Measurements from ENCODE around the gene AKR1C2.
"Not testable (repeated sequence)": the region's sequence is repeated elsewhere in the genome, so short reads cannot be mapped to it uniquely, and the experiment has no call there.

The AKR1C2 gene

DNA sequence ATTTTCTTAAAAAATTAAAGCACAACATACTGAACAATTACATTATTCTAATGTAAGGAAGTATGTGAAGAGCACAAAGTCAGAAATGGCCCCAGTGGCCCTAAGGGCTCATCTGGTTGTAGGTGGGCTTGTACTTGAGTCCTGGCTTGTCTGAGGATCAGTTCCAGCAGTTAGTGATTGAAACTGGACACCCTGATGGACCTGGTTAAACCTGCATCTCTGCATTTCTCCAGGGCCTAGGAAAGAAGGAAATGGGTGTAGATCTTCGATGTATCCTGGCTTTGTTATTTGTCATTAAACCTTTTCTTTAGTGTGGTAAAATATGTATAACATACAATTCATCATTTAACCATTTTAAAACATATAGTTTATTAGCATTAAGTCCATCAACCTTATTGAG, 9.7 kb upstream of the AKR1C2 start:
- H3K4me1 ChIP-seq (ENCODE audit: control insufficient read depth in 2 of 2, insufficient read depth in 2 of 2, low read length in 2 of 2) = no peaks in the 10 kb centered on the region
- no peak overlapping the region for H3K27ac ChIP-seq (ENCODE audit: low read depth in 2 of 2, low read length in 2 of 2)
- H3K36me3 ChIP-seq (ENCODE audit: control insufficient read depth in 2 of 2, insufficient read depth in 2 of 2, low read length in 2 of 2) = no peaks in the 10 kb centered on the region
- H3K4me3 ChIP-seq (ENCODE audit: low read length in 2 of 2) = no peak overlapping the region
- no peaks in the 10 kb centered on the region for H3K9me3 ChIP-seq (ENCODE audit: control insufficient read depth in 2 of 2, low read length in 2 of 2)
- H3K9ac ChIP-seq (ENCODE audit: low read depth in 1 of 2, low read length in 2 of 2) = no peak overlapping the region
- no peaks in the 10 kb centered on the region for H3K27me3 ChIP-seq (ENCODE audit: control insufficient read depth in 2 of 2, insufficient read depth in 2 of 2, low read length in 2 of 2)

DNA sequence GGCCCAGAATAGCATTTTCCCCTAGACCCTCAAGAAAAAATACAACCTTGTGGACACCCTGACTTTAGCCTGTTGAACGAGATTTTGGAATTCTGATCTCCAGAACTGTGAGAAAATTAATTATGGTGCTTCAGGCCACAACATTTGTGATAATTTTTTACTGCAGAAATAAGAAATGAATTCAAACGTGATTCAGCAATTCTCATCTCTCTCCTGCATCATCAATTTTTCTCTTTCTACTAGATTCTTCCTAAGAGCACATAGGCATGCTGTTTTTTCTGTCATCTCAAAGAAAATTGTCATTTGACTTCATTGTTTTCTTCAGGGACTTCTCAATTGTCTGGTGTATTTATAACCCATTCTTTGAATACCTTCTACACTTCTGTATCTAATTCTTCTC, 8.9 kb upstream of the AKR1C2 start:
- Histone ChIP-seq H3K4me3 (ENCODE audit: low read length in 2 of 2) (no peak overlapping the region), H3K4me1 (ENCODE audit: control insufficient read depth in 2 of 2, insufficient read depth in 2 of 2, low read length in 2 of 2) (no peaks in the 10 kb centered on the region), H3K9ac (ENCODE audit: low read depth in 1 of 2, low read length in 2 of 2) (no peak overlapping the region), H3K36me3 (ENCODE audit: control insufficient read depth in 2 of 2, insufficient read depth in 2 of 2, low read length in 2 of 2) (no peaks in the 10 kb centered on the region), H3K9me3 (ENCODE audit: control insufficient read depth in 2 of 2, low read length in 2 of 2) (no peaks in the 10 kb centered on the region), H3K27ac (ENCODE audit: low read depth in 2 of 2, low read length in 2 of 2) (no peak overlapping the region), H3K27me3 (ENCODE audit: control insufficient read depth in 2 of 2, insufficient read depth in 2 of 2, low read length in 2 of 2) (no peaks in the 10 kb centered on the region)

GRCh38 chr10:5011392-5011791, 7.7 kb upstream of the AKR1C2 start:
- H3K9me3 ChIP-seq (ENCODE audit: control insufficient read depth in 2 of 2, low read length in 2 of 2); H3K4me3 ChIP-seq (ENCODE audit: low read length in 2 of 2); H3K27me3 ChIP-seq (ENCODE audit: control insufficient read depth in 2 of 2, insufficient read depth in 2 of 2, low read length in 2 of 2); H3K36me3 ChIP-seq (ENCODE audit: control insufficient read depth in 2 of 2, insufficient read depth in 2 of 2, low read length in 2 of 2); H3K4me1 ChIP-seq (ENCODE audit: control insufficient read depth in 2 of 2, insufficient read depth in 2 of 2, low read length in 2 of 2); H3K9ac ChIP-seq (ENCODE audit: low read depth in 1 of 2, low read length in 2 of 2); H3K27ac ChIP-seq (ENCODE audit: low read depth in 2 of 2, low read length in 2 of 2): not testable (repeated sequence)

GRCh38 chr10:5010043-5010442, 6.4 kb upstream of the AKR1C2 start:
- H3K27ac ChIP-seq (ENCODE audit: low read depth in 2 of 2, low read length in 2 of 2); H3K27me3 ChIP-seq (ENCODE audit: control insufficient read depth in 2 of 2, insufficient read depth in 2 of 2, low read length in 2 of 2); H3K9me3 ChIP-seq (ENCODE audit: control insufficient read depth in 2 of 2, low read length in 2 of 2); H3K36me3 ChIP-seq (ENCODE audit: control insufficient read depth in 2 of 2, insufficient read depth in 2 of 2, low read length in 2 of 2); H3K9ac ChIP-seq (ENCODE audit: low read depth in 1 of 2, low read length in 2 of 2); H3K4me3 ChIP-seq (ENCODE audit: low read length in 2 of 2); H3K4me1 ChIP-seq (ENCODE audit: control insufficient read depth in 2 of 2, insufficient read depth in 2 of 2, low read length in 2 of 2): not testable (repeated sequence)

- H3K9me3 ChIP-seq (ENCODE audit: control insufficient read depth in 2 of 2, low read length in 2 of 2); H3K4me3 ChIP-seq (ENCODE audit: low read length in 2 of 2); H3K9ac ChIP-seq (ENCODE audit: low read depth in 1 of 2, low read length in 2 of 2); H3K27me3 ChIP-seq (ENCODE audit: control insufficient read depth in 2 of 2, insufficient read depth in 2 of 2, low read length in 2 of 2); H3K27ac ChIP-seq (ENCODE audit: low read depth in 2 of 2, low read length in 2 of 2); H3K4me1 ChIP-seq (ENCODE audit: control insufficient read depth in 2 of 2, insufficient read depth in 2 of 2, low read length in 2 of 2); H3K36me3 ChIP-seq (ENCODE audit: control insufficient read depth in 2 of 2, insufficient read depth in 2 of 2, low read length in 2 of 2): not testable (repeated sequence)
Observed at GRCh38 chr10:5008857-5009548, 5.3 kb upstream of the AKR1C2 start.

GRCh38 chr10:5004501-5004900, 844 bp upstream of the AKR1C2 start:
- not testable (repeated sequence) for H3K9me3 ChIP-seq (ENCODE audit: control insufficient read depth in 2 of 2, low read length in 2 of 2); H3K27me3 ChIP-seq (ENCODE audit: control insufficient read depth in 2 of 2, insufficient read depth in 2 of 2, low read length in 2 of 2); H3K4me3 ChIP-seq (ENCODE audit: low read length in 2 of 2); H3K4me1 ChIP-seq (ENCODE audit: control insufficient read depth in 2 of 2, insufficient read depth in 2 of 2, low read length in 2 of 2); H3K9ac ChIP-seq (ENCODE audit: low read depth in 1 of 2, low read length in 2 of 2); H3K36me3 ChIP-seq (ENCODE audit: control insufficient read depth in 2 of 2, insufficient read depth in 2 of 2, low read length in 2 of 2); H3K27ac ChIP-seq (ENCODE audit: low read depth in 2 of 2, low read length in 2 of 2)

DNA sequence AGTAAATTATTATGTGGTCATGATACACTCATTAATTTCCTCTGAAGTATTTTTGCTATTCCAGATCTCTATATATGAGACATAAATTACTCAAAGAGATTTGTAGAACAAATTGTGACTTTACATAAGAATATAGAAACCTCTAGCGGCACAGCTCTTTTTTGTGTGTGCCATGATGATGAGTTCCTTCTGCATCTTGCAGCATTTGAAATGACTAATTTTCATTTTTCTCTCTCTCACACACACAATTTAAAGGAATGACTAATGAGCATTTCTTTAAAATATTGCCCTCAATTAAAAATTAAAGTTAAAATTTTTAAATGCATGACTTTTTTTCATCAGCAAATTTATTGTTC, 351 bp upstream of the AKR1C2 start:
- not testable (repeated sequence) for H3K36me3 ChIP-seq (ENCODE audit: control insufficient read depth in 2 of 2, insufficient read depth in 2 of 2, low read length in 2 of 2); H3K9me3 ChIP-seq (ENCODE audit: control insufficient read depth in 2 of 2, low read length in 2 of 2); H3K9ac ChIP-seq (ENCODE audit: low read depth in 1 of 2, low read length in 2 of 2); H3K27ac ChIP-seq (ENCODE audit: low read depth in 2 of 2, low read length in 2 of 2); H3K27me3 ChIP-seq (ENCODE audit: control insufficient read depth in 2 of 2, insufficient read depth in 2 of 2, low read length in 2 of 2); H3K4me3 ChIP-seq (ENCODE audit: low read length in 2 of 2); H3K4me1 ChIP-seq (ENCODE audit: control insufficient read depth in 2 of 2, insufficient read depth in 2 of 2, low read length in 2 of 2)

DNA sequence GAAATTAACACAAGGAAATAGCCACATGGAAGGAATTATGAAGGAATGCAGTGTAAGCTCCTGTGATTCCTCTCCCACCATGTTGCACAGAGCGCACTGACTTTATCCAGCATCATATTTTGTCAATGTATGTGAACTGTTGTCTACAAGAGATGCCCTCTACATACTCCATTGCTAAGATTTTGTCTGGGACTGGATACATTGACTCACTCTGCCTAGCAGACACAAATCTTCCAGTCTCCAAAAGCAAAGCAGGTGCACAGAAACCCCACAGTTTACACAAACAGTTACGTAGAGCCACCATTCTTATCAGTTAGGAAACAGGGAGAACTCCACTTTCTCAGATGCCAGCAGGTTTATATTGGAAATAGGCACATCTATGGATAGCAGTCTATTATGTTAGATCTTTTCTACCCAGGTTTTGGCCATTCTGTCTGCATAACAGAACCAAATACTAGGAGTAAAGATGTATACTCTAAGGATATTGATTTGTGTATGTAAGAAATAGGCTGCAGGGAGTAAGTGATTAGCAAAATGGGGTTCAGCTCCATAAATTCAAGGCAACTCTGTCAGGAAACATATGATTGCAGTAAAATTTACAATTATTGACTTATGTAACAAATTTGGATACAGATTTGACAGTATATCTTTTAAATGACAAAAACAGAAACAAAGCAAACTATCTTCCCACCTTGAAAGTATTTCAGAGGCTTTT, 1.5 kb downstream of the AKR1C2 start:
- H3K27ac ChIP-seq (ENCODE audit: low read depth in 2 of 2, low read length in 2 of 2) = no peak overlapping the region
- H3K4me3 ChIP-seq (ENCODE audit: low read length in 2 of 2) = no peak overlapping the region
- peaks cover 0 to 2% of the 10 kb centered on the region in 2 donors for H3K4me1 ChIP-seq (ENCODE audit: control insufficient read depth in 2 of 2, insufficient read depth in 2 of 2, low read length in 2 of 2)
- no peaks in the 10 kb centered on the region for H3K9me3 ChIP-seq (ENCODE audit: control insufficient read depth in 2 of 2, low read length in 2 of 2)
- H3K36me3 ChIP-seq (ENCODE audit: control insufficient read depth in 2 of 2, insufficient read depth in 2 of 2, low read length in 2 of 2) = peaks cover 0 to 5% of the 10 kb centered on the region in 2 donors
- H3K9ac ChIP-seq (ENCODE audit: low read depth in 1 of 2, low read length in 2 of 2) = no peak overlapping the region
- H3K27me3 ChIP-seq (ENCODE audit: control insufficient read depth in 2 of 2, insufficient read depth in 2 of 2, low read length in 2 of 2) = no peaks in the 10 kb centered on the region

DNA sequence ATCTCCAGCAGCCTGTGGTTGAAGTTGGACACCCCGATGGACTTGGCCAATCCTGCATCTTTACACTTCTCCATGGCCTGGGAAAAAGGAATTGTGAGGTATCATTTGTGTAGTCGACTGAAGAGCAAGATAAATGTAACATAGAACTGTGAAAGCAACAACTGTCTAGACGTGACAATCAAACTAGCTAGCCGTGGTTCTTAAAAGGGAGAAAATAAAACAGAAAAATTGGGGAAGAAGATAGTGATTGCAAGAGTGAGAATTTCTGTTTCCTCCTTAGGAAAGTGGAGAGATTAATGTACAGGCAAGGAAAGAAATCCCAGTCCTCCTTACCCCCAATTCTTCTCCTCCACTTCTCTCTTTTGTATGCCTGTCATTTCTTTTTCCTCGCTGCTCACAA, 5.0 kb downstream of the AKR1C2 start:
- Histone ChIP-seq H3K4me3 (ENCODE audit: low read length in 2 of 2) (no peak overlapping the region), H3K9ac (ENCODE audit: low read depth in 1 of 2, low read length in 2 of 2) (no peak overlapping the region), H3K9me3 (ENCODE audit: control insufficient read depth in 2 of 2, low read length in 2 of 2) (no peaks in the 10 kb centered on the region), H3K36me3 (ENCODE audit: control insufficient read depth in 2 of 2, insufficient read depth in 2 of 2, low read length in 2 of 2) (peaks cover 0 to 5% of the 10 kb centered on the region in 2 donors), H3K4me1 (ENCODE audit: control insufficient read depth in 2 of 2, insufficient read depth in 2 of 2, low read length in 2 of 2) (peaks cover 0 to 2% of the 10 kb centered on the region in 2 donors), H3K27ac (ENCODE audit: low read depth in 2 of 2, low read length in 2 of 2) (no peak overlapping the region), H3K27me3 (ENCODE audit: control insufficient read depth in 2 of 2, insufficient read depth in 2 of 2, low read length in 2 of 2) (no peaks in the 10 kb centered on the region)

DNA sequence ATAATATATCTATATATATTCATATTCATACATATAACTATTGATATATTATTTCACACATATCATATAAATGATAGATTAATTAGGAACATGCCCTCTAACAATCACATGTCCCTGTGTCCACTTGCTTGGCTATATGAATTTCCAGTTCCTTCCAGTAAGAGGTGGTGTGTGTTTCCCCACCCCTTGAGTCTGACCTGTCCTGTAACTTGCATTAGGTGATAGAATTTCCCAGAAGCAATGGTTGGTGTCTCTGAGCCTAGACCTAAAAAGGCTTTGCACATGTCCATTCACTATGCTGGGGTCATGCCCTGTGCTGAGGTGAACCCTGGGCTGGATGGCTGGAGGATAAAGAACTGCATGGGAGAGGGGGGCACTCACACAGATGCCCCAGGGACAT, 9.4 kb downstream of the AKR1C2 start:
- H3K27ac ChIP-seq (ENCODE audit: low read depth in 2 of 2, low read length in 2 of 2); H3K27me3 ChIP-seq (ENCODE audit: control insufficient read depth in 2 of 2, insufficient read depth in 2 of 2, low read length in 2 of 2); H3K9ac ChIP-seq (ENCODE audit: low read depth in 1 of 2, low read length in 2 of 2); H3K4me1 ChIP-seq (ENCODE audit: control insufficient read depth in 2 of 2, insufficient read depth in 2 of 2, low read length in 2 of 2); H3K4me3 ChIP-seq (ENCODE audit: low read length in 2 of 2); H3K9me3 ChIP-seq (ENCODE audit: control insufficient read depth in 2 of 2, low read length in 2 of 2); H3K36me3 ChIP-seq (ENCODE audit: control insufficient read depth in 2 of 2, insufficient read depth in 2 of 2, low read length in 2 of 2): not testable (repeated sequence)

Measured in mucosa of rectum (tissue), 2 donors.